A673 (cell line): ENCODE data around the gene AREL1. TPM values are rescaled to one million over a fixed set of nuclear protein-coding genes. Genes with fewer than 3 reads are reported as not detected.

Experiments used
- BruUV-seq: library from RNA; stranded (reverse); fragments of 400-500 nt; replicated peaks from 2 replicates; lab custom pipeline; 2021; lab: Mats Ljungman, UMichigan
- CTCF ChIA-PET: fragments of 300-600 bp; sonication (Branson Sonifier 250); formaldehyde crosslinking; loops from one replicate; lab custom pipeline; 2022; ENCODE audit warnings: antibody characterized with exemption; lab: Charles Lee
- POLR2A ChIA-PET: fragments of 300-600 bp; sonication (Branson Sonifier 250); formaldehyde crosslinking; loops from one replicate; lab custom pipeline; 2022; ENCODE audit warnings: antibody characterized with exemption; ENCODE audit not compliant: low non-redundant PET; lab: Charles Lee
- DNase-seq: peaks from one replicate; pipeline ENCODE4 v3.0.0-alpha.2; 2015; ENCODE audit warnings: low spot score
- H3K27ac ChIP-seq: fragments of 200-600 bp; sonication (generic); 2 replicates; pipeline ENCODE4 v1.5.1; 2016; ENCODE audit warnings: mixed run types, low read depth, mild to moderate bottlenecking, mixed read lengths, antibody characterized with exemption, low read length; ENCODE audit not compliant: poor library complexity, severe bottlenecking
- H3K27me3 ChIP-seq: fragments of 200-600 bp; sonication (generic); replicated peaks from 2 replicates; pipeline ENCODE4 v1.6.1; 2017; ENCODE audit warnings: mixed run types, low read depth, mild to moderate bottlenecking, mixed read lengths, antibody characterized with exemption, low read length; ENCODE audit not compliant: insufficient read depth, poor library complexity
- H3K36me3 ChIP-seq: fragments of 200-600 bp; sonication (generic); 2 replicates; pipeline ENCODE4 v1.6.1; 2016; ENCODE audit warnings: mixed run types, mild to moderate bottlenecking, mixed read lengths, antibody characterized with exemption, low read length; ENCODE audit not compliant: insufficient read depth, poor library complexity, severe bottlenecking
- H3K4me1 ChIP-seq: fragments of 200-600 bp; sonication (generic); 2 replicates; pipeline ENCODE4 v1.6.1; 2017; ENCODE audit warnings: mixed run types, mild to moderate bottlenecking, mixed read lengths, antibody characterized with exemption, low read length; ENCODE audit not compliant: insufficient read depth, poor library complexity, severe bottlenecking
- H3K4me3 ChIP-seq: fragments of 200-600 bp; sonication (generic); 2 replicates; pipeline ENCODE4 v1.5.1; 2016; ENCODE audit warnings: low read depth, mixed run types, mild to moderate bottlenecking, mixed read lengths, low read length; ENCODE audit not compliant: poor library complexity, severe bottlenecking
- H3K9me3 ChIP-seq: fragments of 200-600 bp; sonication (generic); 2 replicates; pipeline ENCODE4 v1.6.1; 2016; ENCODE audit warnings: mixed run types, low read depth, mild to moderate bottlenecking, mixed read lengths, antibody characterized with exemption, low read length; ENCODE audit not compliant: poor library complexity, severe bottlenecking
- EZH2 ChIP-seq: fragments of 200-600 bp; sonication (generic); IDR thresholded peaks from 2 replicates; pipeline ENCODE4 v1.6.1; 2017; ENCODE audit warnings: borderline replicate concordance, low read depth, mild to moderate bottlenecking, mixed read lengths, antibody characterized with exemption, low read length; ENCODE audit not compliant: poor library complexity, severe bottlenecking
- intact Hi-C: fragments of 100-400 bp; cut with micrococcal nuclease; formaldehyde crosslinking; loops from one replicate; pipeline ENCODE4 v1.10.0; 2022; ENCODE audit not compliant: unreplicated experiment
- total RNA-seq: library from RNA; stranded (reverse); gene quantifications from 2 replicates; pipeline ENCODE4 v1.2.3, GENCODE V29; 2021
- TF ChIP-seq, protein P1 (sequence below): fragments of 300-800, 200-600 bp; sonication (generic); conservative IDR thresholded peaks from 2 replicates; pipeline ENCODE4 v1.5.1; 2017; ENCODE audit warnings: low read depth, mild to moderate bottlenecking, antibody characterized with exemption, low read length, moderate library complexity, mixed read lengths

Gene AREL1
- total RNA-seq, 1 experiment from 2014 or later: 48.7 TPM

DNA sequence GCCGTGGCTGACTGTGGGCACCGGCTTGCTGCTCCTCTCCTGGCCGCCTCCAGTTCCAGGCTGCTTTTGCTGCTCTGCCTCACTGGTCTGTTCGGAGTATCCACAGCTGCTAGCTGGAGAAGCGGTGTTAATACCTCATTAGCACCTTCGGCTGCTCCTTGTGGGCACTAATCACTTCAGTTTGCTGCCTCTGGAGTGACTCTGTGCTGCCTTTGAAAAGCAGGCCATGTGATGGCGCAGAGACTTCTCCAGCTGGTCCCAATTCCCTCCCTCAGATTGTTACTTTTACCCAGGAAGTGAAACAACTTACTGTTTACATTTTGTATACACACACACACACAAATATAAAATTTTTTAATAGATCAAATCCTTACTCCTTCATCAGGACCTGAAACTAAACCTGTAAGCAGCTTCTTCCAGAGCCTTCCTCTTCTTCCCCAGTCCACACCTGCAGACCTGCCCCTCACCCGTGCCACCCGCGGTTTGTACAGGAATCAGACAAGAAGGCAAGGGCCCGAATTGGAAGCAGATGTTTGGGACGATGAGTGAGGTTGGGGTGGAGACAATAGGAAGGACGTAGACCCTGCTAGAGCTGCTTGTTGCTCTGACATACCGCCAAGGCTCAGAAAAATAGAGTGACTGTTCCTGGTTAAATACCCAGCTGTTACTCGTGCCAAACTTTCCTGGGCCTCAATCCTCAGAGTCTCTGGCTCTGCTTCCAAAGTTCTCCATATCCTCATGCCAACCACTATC, 59.3 kb downstream of the AREL1 start:
- no peak overlapping the region for H3K27ac ChIP-seq
- H3K9me3 ChIP-seq: no peaks in the 10 kb centered on the region
- POLR2A ChIA-PET: no interaction called here
- CTCF ChIA-PET: no interaction called here
- DNase-seq: no peak
- BruUV-seq: no TSS peak
- H3K4me1 ChIP-seq: peaks cover 1% of the 10 kb centered on the region
- H3K4me3 ChIP-seq: no peak overlapping the region
- TF ChIP-seq, protein P1, sequence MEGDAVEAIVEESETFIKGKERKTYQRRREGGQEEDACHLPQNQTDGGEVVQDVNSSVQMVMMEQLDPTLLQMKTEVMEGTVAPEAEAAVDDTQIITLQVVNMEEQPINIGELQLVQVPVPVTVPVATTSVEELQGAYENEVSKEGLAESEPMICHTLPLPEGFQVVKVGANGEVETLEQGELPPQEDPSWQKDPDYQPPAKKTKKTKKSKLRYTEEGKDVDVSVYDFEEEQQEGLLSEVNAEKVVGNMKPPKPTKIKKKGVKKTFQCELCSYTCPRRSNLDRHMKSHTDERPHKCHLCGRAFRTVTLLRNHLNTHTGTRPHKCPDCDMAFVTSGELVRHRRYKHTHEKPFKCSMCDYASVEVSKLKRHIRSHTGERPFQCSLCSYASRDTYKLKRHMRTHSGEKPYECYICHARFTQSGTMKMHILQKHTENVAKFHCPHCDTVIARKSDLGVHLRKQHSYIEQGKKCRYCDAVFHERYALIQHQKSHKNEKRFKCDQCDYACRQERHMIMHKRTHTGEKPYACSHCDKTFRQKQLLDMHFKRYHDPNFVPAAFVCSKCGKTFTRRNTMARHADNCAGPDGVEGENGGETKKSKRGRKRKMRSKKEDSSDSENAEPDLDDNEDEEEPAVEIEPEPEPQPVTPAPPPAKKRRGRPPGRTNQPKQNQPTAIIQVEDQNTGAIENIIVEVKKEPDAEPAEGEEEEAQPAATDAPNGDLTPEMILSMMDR: no peak
- TF ChIP-seq EZH2: no peak
- H3K27me3 ChIP-seq: no peaks in the 10 kb centered on the region
- intact Hi-C loops: no loop called here
- no peaks in the 10 kb centered on the region for H3K36me3 ChIP-seq

DNA sequence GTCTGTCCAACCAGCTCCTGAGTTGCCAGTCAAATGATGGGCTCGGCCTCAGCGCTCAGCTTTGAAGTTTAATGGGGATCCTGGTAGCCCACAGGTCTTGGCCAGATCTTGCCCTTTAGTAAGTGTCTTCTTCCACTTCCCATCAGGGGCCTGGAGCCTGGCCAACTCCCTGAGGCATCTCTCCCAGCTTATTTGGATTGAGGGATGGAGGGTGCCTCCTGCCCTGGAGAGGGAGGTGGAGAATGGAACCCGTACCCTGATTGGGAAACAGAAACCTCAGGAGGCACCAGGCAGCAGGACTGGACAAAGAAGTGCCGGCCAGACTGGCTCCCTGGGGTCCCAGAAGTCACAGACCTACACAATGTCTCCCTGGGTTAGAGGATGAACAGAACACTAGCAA, 60.3 kb downstream of the AREL1 start:
- Histone ChIP-seq H3K27ac (no peak overlapping the region), H3K4me3 (no peak overlapping the region), H3K36me3 (no peaks in the 10 kb centered on the region), H3K27me3 (no peaks in the 10 kb centered on the region), H3K9me3 (no peaks in the 10 kb centered on the region), H3K4me1 (peaks cover 11% of the 10 kb centered on the region)
- CTCF ChIA-PET: no interaction called here
- BruUV-seq: no TSS peak
- intact Hi-C loops: no loop called here
- POLR2A ChIA-PET: no interaction called here
- DNase-seq: no peak
- TF ChIP-seq EZH2: no peak
- TF ChIP-seq, protein P1: no peak

DNA sequence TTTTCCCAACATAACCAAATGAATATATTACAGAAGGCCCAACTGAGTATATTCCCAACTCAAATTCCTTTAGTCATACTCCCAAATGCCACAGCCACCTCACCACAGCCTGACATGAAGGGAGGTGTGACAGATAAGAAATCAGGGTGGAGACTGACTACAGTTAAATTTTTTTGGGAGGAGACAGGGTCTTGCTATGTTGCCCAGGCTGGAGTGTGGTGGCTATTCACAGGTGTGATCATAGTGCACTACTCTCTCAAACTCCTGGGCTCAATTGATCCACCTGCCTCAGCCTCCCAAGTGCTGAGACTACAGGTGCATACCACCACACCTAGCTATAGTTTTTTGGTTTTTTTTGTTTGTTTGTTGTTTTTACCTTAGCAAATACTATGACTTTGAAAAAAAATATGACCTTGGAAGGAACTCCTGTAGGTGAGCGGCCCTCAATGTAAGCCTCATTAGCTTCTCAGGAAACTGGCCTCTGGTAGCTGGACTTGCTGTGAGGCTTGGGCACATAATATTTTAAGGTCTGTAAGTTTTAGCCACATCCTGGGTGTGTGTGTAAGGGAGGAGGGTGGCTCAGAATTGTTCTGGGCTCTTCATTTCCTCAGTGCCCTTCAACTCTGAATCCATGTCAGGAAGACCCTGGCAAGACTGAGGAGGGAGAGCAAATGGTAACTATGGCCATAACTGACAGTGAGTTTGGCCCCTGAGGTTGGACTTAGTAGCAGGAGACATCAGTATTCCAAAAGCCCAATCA, 61.8 kb downstream of the AREL1 start:
- Histone ChIP-seq H3K4me1 (peaks cover 12% of the 10 kb centered on the region), H3K36me3 (no peaks in the 10 kb centered on the region), H3K9me3 (no peaks in the 10 kb centered on the region), H3K27me3 (no peaks in the 10 kb centered on the region), H3K27ac (no peak overlapping the region), H3K4me3 (no peak overlapping the region)
- BruUV-seq: no TSS peak
- no peak for TF ChIP-seq EZH2
- TF ChIP-seq, protein P1: no peak
- CTCF ChIA-PET: no interaction called here
- POLR2A ChIA-PET: no interaction called here
- no peak for DNase-seq
- intact Hi-C loops: no loop called here
